ENCODE data around the gene CA6. TPM values are rescaled to one million over a fixed set of nuclear protein-coding genes. Genes with fewer than 3 reads are reported as not detected.

Gene CA6
- total RNA-seq, 1 experiment from 2014 or later, result not detected

DNA sequence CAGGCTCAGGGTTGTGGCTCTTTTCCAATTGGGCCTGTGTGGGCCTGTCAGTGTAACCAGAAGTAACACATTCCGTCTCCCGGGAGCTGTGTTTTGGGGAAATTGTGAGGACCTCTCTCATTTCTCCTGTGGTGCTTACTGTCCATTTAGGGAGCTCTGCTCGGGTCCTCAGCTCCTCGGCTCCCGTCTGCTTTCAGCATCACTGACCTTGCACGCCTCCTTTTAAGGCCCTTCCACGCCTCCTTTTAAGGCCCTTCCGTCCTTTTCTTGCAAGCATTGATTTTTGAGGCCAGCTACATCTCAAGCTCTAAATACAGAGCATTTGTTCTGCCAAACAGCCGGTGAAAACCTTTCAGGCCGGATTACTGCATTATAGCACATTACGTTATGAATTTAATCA is 9.7 kb downstream of the CA6 start:
- H3K36me3 ChIP-seq (ENCODE audit: control insufficient read depth, insufficient read depth, low read length), result no peaks in the 10 kb centered on the region
- intact Hi-C loops (cut with micrococcal nuclease; ENCODE audit: unreplicated experiment), result no loop called here
- BruUV-seq (replicated peaks), result no TSS peak
- TF ChIP-seq POLR2AphosphoS5 (IDR thresholded peaks at IDR 0.05; ENCODE audit: low read depth, low read length) (no peak), TCF7L2 (IDR thresholded peaks at IDR 0.05; ENCODE audit: low read depth, low read length) (no peak), SIN3A (IDR thresholded peaks at IDR 0.05; ENCODE audit: borderline replicate concordance, insufficient read depth, low read depth, low read length) (no peak)
- TF ChIP-seq, protein P1, sequence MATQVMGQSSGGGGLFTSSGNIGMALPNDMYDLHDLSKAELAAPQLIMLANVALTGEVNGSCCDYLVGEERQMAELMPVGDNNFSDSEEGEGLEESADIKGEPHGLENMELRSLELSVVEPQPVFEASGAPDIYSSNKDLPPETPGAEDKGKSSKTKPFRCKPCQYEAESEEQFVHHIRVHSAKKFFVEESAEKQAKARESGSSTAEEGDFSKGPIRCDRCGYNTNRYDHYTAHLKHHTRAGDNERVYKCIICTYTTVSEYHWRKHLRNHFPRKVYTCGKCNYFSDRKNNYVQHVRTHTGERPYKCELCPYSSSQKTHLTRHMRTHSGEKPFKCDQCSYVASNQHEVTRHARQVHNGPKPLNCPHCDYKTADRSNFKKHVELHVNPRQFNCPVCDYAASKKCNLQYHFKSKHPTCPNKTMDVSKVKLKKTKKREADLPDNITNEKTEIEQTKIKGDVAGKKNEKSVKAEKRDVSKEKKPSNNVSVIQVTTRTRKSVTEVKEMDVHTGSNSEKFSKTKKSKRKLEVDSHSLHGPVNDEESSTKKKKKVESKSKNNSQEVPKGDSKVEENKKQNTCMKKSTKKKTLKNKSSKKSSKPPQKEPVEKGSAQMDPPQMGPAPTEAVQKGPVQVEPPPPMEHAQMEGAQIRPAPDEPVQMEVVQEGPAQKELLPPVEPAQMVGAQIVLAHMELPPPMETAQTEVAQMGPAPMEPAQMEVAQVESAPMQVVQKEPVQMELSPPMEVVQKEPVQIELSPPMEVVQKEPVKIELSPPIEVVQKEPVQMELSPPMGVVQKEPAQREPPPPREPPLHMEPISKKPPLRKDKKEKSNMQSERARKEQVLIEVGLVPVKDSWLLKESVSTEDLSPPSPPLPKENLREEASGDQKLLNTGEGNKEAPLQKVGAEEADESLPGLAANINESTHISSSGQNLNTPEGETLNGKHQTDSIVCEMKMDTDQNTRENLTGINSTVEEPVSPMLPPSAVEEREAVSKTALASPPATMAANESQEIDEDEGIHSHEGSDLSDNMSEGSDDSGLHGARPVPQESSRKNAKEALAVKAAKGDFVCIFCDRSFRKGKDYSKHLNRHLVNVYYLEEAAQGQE (IDR thresholded peaks at IDR 0.05; ENCODE audit: insufficient read depth in 1 of 2, low read depth in 2 of 2, low read length in 1 of 2), result no peak
- TF ChIP-seq, protein P2, sequence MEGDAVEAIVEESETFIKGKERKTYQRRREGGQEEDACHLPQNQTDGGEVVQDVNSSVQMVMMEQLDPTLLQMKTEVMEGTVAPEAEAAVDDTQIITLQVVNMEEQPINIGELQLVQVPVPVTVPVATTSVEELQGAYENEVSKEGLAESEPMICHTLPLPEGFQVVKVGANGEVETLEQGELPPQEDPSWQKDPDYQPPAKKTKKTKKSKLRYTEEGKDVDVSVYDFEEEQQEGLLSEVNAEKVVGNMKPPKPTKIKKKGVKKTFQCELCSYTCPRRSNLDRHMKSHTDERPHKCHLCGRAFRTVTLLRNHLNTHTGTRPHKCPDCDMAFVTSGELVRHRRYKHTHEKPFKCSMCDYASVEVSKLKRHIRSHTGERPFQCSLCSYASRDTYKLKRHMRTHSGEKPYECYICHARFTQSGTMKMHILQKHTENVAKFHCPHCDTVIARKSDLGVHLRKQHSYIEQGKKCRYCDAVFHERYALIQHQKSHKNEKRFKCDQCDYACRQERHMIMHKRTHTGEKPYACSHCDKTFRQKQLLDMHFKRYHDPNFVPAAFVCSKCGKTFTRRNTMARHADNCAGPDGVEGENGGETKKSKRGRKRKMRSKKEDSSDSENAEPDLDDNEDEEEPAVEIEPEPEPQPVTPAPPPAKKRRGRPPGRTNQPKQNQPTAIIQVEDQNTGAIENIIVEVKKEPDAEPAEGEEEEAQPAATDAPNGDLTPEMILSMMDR (IDR thresholded peaks at IDR 0.05), result no peak
- in situ Hi-C loops (cut with HindIII; ENCODE audit: low pct_unique_long_range_greater_than_20kb, low sequenced_read_pairs), result no loop called here
- H3K27me3 ChIP-seq (ENCODE audit: control insufficient read depth, insufficient read depth, low read length), result no peaks in the 10 kb centered on the region
- CTCF ChIA-PET, result no interaction called here
- H3K9me3 ChIP-seq (ENCODE audit: control insufficient read depth, insufficient read depth, low read depth, low read length), result no peaks in the 10 kb centered on the region; the same call in 1 of the 2 replicates
- H3K4me3 ChIP-seq (ENCODE audit: low read depth in 2 of 2, low read length in 2 of 2), result no peak overlapping the region
- DNase-seq (ENCODE audit: low read depth, low spot score) (no peak), ATAC-seq (no peak)
- H3K27ac ChIP-seq (ENCODE audit: low read length), result no peak overlapping the region
- POLR2A ChIA-PET, result no interaction called here
- no peaks in the 10 kb centered on the region for H3K4me1 ChIP-seq (ENCODE audit: control insufficient read depth, insufficient read depth, low read length)

GRCh38 chr1:8956461-8957349 is 11.0 kb downstream of the CA6 start:
- TF ChIP-seq, protein P1 (IDR thresholded peaks at IDR 0.05; ENCODE audit: insufficient read depth in 1 of 2, low read depth in 2 of 2, low read length in 1 of 2), result no peak
- no peak for TF ChIP-seq SIN3A (IDR thresholded peaks at IDR 0.05; ENCODE audit: borderline replicate concordance, insufficient read depth, low read depth, low read length)
- no peak for TF ChIP-seq POLR2AphosphoS5 (IDR thresholded peaks at IDR 0.05; ENCODE audit: low read depth, low read length)
- TF ChIP-seq TCF7L2 (IDR thresholded peaks at IDR 0.05; ENCODE audit: low read depth, low read length), result no peak
- TF ChIP-seq, protein P2 (IDR thresholded peaks at IDR 0.05), result no peak
- intact Hi-C loops (cut with micrococcal nuclease; ENCODE audit: unreplicated experiment), result no loop called here
- CTCF ChIA-PET, result no interaction called here

More at GRCh38 chr1:8956461-8957349, 11.0 kb downstream of the CA6 start:
- no peak overlapping the region for H3K4me3 ChIP-seq (ENCODE audit: low read depth in 2 of 2, low read length in 2 of 2)
- no TSS peak for BruUV-seq (replicated peaks)
- ATAC-seq (peak; percentile 56), DNase-seq (ENCODE audit: low read depth, low spot score) (no peak)
- no peaks in the 10 kb centered on the region for H3K4me1 ChIP-seq (ENCODE audit: control insufficient read depth, insufficient read depth, low read length)
- no peaks in the 10 kb centered on the region; the same call in 1 of the 2 replicates for H3K9me3 ChIP-seq (ENCODE audit: control insufficient read depth, insufficient read depth, low read depth, low read length)
- in situ Hi-C loops (cut with HindIII; ENCODE audit: low pct_unique_long_range_greater_than_20kb, low sequenced_read_pairs), result no loop called here
- no peaks in the 10 kb centered on the region for H3K27me3 ChIP-seq (ENCODE audit: control insufficient read depth, insufficient read depth, low read length)
- POLR2A ChIA-PET, result no interaction called here
- no peaks in the 10 kb centered on the region for H3K36me3 ChIP-seq (ENCODE audit: control insufficient read depth, insufficient read depth, low read length)
- no peak overlapping the region for H3K27ac ChIP-seq (ENCODE audit: low read length)
